ENCODE data around the gene CR2.

DNA sequence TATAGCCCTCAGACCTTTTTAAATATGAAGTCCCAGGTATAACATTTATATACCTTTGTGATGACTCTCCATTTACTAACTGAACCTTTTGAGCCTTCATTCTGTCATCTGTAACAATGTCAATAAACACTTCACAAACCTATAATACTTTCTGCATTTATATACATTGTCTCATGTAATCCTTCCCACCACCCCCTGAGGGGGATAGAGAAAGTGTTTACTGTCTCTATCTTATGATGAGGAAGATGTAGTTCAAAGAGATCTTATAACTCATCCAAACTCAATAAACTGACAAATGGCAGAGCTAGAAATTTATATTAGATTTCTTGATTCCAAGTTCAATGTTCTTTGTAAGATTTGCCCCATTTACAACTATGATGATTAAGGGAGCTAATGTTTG is 48.3 kb upstream of the CR2 start:
- TF ChIP-seq, protein P1, sequence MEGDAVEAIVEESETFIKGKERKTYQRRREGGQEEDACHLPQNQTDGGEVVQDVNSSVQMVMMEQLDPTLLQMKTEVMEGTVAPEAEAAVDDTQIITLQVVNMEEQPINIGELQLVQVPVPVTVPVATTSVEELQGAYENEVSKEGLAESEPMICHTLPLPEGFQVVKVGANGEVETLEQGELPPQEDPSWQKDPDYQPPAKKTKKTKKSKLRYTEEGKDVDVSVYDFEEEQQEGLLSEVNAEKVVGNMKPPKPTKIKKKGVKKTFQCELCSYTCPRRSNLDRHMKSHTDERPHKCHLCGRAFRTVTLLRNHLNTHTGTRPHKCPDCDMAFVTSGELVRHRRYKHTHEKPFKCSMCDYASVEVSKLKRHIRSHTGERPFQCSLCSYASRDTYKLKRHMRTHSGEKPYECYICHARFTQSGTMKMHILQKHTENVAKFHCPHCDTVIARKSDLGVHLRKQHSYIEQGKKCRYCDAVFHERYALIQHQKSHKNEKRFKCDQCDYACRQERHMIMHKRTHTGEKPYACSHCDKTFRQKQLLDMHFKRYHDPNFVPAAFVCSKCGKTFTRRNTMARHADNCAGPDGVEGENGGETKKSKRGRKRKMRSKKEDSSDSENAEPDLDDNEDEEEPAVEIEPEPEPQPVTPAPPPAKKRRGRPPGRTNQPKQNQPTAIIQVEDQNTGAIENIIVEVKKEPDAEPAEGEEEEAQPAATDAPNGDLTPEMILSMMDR (IDR thresholded peaks at IDR 0.05), result no peak
- no peak for TF ChIP-seq POLR2A (IDR thresholded peaks at IDR 0.05)
